Vagina (tissue), 2 donors: ENCODE data around the gene NPAS3.

ENCODE experiments used
- CTCF ChIP-seq, 3 experiments: fragments of 450-650 bp in 2 of 3; fragments of 200-600 bp in 1 of 3; sonication (generic) in 1 of 3; IDR thresholded peaks; one replicate each; pipeline ENCODE4 v1.5.1; 2017 to 2019; ENCODE audit warnings: antibody characterized with exemption in 3 of 3, mild to moderate bottlenecking in 2 of 3, moderate library complexity in 2 of 3
- POLR2A ChIP-seq, 2 donors: fragments of 450-650 bp; IDR thresholded peaks; one replicate each; pipeline ENCODE4 v1.6.1; 2017; ENCODE audit warnings: antibody characterized with exemption in 2 of 2, mild to moderate bottlenecking in 2 of 2, moderate library complexity in 2 of 2

- no peak for TF ChIP-seq CTCF (IDR thresholded peaks at IDR 0.05)
- no peak for TF ChIP-seq POLR2A (IDR thresholded peaks at IDR 0.05)
These were observed 748.2 kb downstream of the NPAS3 start for GRCh38 chr14:33686856-33687255.
